HG03342 (cell line): ENCODE data around the gene GNAZ.

Experiments
- ATAC-seq: cut with Tn5 transposase; IDR thresholded peaks from one replicate; pipeline ENCODE4 v1.9.1; 2021; ENCODE audit warnings: mild to moderate bottlenecking, moderate library complexity; ENCODE audit not compliant: unreplicated experiment

GNAZ gene

GRCh38 chr22:23150762-23151161 is 80.4 kb downstream of the GNAZ start:
- ATAC-seq = no peak

DNA sequence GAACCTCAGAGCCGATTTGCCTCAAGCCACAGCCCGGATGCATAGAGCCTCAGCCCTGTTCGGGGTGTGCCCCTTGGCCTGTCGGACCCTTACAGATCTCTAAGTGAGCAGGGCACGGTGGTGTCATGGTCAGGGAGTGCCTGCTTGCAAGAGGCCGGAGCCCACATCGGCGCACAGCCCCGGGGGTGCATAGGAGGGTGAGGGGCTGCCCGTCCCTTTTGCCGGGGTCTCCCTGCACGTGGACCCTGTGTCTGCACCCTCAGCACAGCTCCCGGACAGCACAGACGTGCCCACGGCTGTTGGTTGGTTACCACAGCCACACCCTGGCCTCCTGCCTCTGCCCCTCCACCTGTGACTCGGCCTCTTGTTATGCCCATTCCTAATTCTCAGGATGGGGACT is 81.5 kb downstream of the GNAZ start:
- no peak for ATAC-seq

GRCh38 chr22:23152238-23153114 is 82.2 kb downstream of the GNAZ start:
- no peak for ATAC-seq

DNA sequence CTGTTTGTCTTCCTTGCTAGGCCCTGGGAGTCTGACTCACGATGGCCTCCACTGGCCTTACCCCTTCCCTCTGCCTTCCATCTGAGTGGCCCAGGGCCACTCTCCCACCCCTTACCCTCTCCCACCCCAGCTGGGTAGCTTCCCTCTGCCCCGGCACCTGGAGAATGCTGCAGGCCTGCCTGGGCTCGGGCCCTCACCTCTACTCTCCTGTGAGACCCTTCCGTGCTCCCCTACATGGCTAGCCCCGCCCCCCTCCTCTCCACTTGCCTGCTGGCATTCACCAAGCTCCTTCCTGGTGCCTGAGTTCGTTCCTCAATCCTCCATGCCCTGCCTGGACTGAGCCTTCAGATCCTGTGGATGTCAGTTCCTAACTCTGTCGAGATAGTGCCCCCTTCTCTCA is 83.7 kb downstream of the GNAZ start:
- ATAC-seq = no peak

DNA sequence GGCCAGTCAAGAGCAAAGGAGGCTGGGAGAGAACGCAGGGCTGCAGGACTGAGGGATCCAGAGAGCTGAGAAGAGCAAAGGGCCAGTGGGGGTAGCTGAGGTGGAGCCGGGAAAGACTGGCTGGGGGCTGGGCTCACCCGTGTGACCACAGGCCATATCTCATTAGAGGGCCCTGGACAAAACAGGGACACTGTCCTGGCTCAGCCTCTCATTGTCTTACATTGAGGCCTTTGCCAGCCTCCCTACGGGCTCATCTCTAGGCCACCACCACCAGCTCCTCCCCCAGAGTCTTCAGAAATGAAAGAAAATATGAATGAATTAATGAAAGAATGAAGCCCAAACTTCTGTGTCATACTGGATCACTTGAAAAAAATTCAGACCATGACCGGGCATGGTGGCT is 84.1 kb downstream of the GNAZ start:
- ATAC-seq = no peak

DNA sequence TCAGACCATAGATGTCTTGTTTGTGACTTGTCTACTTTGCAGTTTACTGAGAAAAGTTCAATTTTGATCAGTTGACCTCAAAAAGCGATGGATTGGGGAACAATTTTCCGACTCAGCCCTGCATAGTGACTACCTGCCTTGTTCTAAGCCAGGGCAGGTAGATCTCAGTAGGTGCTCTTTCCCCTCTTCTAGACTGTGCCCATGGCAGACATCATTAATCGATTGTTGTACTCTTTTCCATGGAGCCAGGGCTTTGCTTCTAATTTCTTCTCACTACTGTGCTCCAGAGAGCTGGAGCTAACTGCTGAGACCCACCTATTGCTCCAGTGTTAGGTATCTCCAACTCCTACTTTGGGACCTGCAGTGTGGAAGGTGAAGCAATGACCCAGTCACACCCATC is 84.8 kb downstream of the GNAZ start:
- ATAC-seq = no peak

- ATAC-seq = no peak
Observed at GRCh38 chr22:23155831-23156230, 85.5 kb downstream of the GNAZ start.

DNA sequence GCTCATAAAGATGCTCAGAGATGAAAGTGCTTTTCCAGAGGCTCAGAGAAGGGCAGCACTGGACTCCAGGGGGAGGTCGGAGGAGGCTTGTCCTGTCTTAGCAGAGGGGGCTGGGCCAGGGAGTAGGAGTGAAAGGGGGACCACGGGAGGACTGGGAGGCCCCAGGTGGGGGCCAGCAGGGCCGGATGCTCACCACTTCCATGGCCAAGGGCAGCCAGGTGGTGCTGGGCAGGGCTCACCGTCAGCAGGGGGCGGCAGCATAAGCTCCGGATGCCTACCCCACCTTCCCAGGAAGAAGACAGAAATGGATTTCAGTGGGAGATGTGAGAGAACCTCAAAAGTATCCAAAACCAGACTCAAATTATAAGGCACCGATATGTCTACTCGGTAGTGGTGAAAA is 86.0 kb downstream of the GNAZ start:
- no peak for ATAC-seq

- no peak for ATAC-seq
Observed at GRCh38 chr22:23157560-23158515, 87.5 kb downstream of the GNAZ start.

GRCh38 chr22:23158516-23159290 is 88.4 kb downstream of the GNAZ start:
- no peak for ATAC-seq

GRCh38 chr22:23159291-23159630 is 88.9 kb downstream of the GNAZ start:
- ATAC-seq = no peak

GRCh38 chr22:23161029-23161428 is 90.7 kb downstream of the GNAZ start:
- ATAC-seq = no peak

DNA sequence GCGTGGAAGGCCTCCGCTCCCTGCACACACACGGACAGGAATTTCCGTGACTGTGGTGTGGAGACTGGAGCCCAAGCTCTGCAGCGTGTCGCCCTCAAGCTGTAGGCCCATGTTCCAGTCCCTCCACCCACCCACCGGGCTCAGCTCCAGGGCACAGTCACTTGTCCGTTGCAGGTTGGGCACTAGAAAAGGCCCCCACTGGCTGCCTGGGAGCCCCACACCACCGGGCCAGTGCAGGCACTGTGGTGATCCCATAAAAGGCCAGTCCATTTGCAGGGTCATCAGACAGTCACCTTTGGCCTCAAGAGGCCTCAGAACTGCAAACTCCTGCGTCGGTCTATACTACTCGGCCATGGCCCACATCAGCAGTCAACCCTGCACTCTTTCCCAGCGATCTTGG is 91.3 kb downstream of the GNAZ start:
- no peak for ATAC-seq

GRCh38 chr22:23163665-23164064 is 93.3 kb downstream of the GNAZ start:
- no peak for ATAC-seq

DNA sequence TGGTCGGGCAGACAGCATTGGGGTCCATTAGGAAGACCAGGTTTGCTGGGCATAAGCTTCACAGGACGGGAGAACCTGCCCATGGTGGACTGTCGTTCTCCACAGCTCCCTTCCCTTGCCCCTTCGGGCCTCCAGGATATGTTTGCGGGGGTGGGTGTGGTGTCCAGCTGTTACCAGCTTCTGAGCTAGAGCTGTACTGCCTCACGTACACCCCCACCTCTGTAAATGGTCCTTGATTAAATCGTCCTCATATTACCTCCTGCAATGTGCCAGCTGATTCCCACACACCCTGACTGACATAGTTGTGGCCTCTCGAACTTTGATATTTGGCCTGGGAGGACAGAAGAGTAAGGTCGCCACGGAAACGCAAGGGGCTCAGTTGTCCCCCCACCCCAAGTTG is 93.8 kb downstream of the GNAZ start:
- ATAC-seq = no peak

DNA sequence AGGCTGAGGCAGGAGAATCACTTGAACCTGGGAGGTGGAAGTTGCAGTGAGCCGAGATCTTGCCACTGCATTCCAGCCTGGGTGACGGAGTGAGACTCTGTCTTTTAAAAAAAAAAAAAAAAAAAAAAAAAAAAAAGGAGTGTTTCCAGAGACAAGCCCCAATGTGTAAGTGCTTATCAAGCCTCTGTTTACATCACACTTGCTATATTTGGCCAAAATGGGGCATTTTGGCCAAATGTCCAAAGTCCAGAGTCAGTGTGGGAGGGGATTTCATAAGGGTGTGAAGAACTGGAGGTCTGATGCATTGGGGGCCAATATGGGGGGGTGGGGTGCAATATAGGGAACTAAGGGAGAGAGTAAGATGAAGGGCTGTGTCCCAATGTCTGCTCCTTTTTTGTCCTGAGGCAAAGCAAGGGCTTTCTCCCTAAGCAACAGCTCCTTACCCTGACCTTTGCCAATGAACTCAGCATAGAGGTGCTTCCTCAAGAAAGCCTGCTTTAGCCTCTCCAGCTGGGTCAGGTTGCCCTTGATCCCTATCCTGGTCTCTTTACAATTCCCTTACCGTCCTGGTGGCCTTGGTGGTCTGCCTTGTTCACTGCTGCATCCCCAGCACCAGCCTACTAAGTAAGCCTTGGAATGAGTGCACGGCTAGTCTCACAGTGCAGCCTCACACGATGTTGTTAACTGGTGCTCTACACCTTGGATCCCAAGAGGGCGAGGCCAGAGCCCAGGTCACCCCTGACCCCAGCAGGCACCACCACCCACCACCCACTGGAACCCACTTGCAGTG is 95.9 kb downstream of the GNAZ start:
- ATAC-seq = no peak

- no peak for ATAC-seq
Observed at GRCh38 chr22:23166841-23167616, 96.7 kb downstream of the GNAZ start.

- ATAC-seq = no peak
Observed at GRCh38 chr22:23168391-23169042, 98.2 kb downstream of the GNAZ start.

- ATAC-seq = no peak
Observed at GRCh38 chr22:23169043-23169406, 98.7 kb downstream of the GNAZ start.
